ENCODE measurements around the gene PRR13.

- TF ChIP-seq EZH2 (IDR thresholded peaks at IDR 0.05; ENCODE audit: insufficient read depth, poor library complexity, severe bottlenecking) (no peak), EZH2phosphoT487 (IDR thresholded peaks at IDR 0.05; ENCODE audit: insufficient read depth, low read depth) (no peak)
Measured at GRCh38 chr12:53474819-53475218, 33.3 kb downstream of the PRR13 start.

Data from GM23248 (cell line).